Calu3 (cell line): ENCODE results near the gene TMEM106A. TPM values are rescaled to one million over a fixed set of nuclear protein-coding genes. Genes with fewer than 3 reads are reported as not detected.

Experiments
- BruUV-seq: library from RNA; stranded (reverse); fragments of 400-500 nt; replicated peaks from 2 replicates; lab custom pipeline; 2021; lab: Mats Ljungman, UMichigan
- CTCF ChIA-PET: fragments of 300-600 bp; sonication (Branson Sonifier 250); formaldehyde crosslinking; loops from one replicate; lab custom pipeline; 2022; ENCODE audit warnings: antibody characterized with exemption; lab: Charles Lee
- DNase-seq: peaks from one replicate; pipeline ENCODE4 v3.0.0; 2022
- H3K27ac Mint-ChIP-seq: one replicate; pipeline ENCODE4 v1.8.0; 2022; ENCODE audit warnings: mixed read lengths; ENCODE audit not compliant: unreplicated experiment
- H3K27me3 Mint-ChIP-seq: one replicate; pipeline ENCODE4 v1.8.0; 2022; ENCODE audit warnings: mixed read lengths; ENCODE audit not compliant: unreplicated experiment
- H3K36me3 Mint-ChIP-seq: one replicate; pipeline ENCODE4 v1.8.0; 2022; ENCODE audit warnings: mild to moderate bottlenecking, moderate library complexity, mixed read lengths; ENCODE audit not compliant: insufficient read depth, unreplicated experiment
- H3K4me1 Mint-ChIP-seq: one replicate; pipeline ENCODE4 v1.8.0; 2022; ENCODE audit warnings: mild to moderate bottlenecking, low read depth, mixed read lengths; ENCODE audit not compliant: unreplicated experiment
- H3K4me3 Mint-ChIP-seq: one replicate; pipeline ENCODE4 v1.8.0; 2022; ENCODE audit warnings: mild to moderate bottlenecking, low read depth, moderate library complexity, mixed read lengths; ENCODE audit not compliant: unreplicated experiment
- H3K9me3 Mint-ChIP-seq: one replicate; pipeline ENCODE4 v1.8.0; 2022; ENCODE audit warnings: low read depth, mixed read lengths; ENCODE audit not compliant: unreplicated experiment
- intact Hi-C: fragments of 100-400 bp; cut with micrococcal nuclease; formaldehyde crosslinking; loops from one replicate; pipeline ENCODE4 v1.10.0; 2022; ENCODE audit not compliant: unreplicated experiment
- total RNA-seq: library from RNA; stranded (reverse); gene quantifications from 2 replicates; pipeline ENCODE4 v1.2.3, GENCODE V29; 2022
- TF ChIP-seq, protein P1 (sequence below): fragments of 200-600 bp; IDR thresholded peaks from one replicate; pipeline ENCODE4 v1.8.0; 2022; ENCODE audit warnings: antibody characterized with exemption; ENCODE audit not compliant: unreplicated experiment

TMEM106A gene
- total RNA-seq, 1 experiment from 2014 or later: 5.2 TPM

DNA sequence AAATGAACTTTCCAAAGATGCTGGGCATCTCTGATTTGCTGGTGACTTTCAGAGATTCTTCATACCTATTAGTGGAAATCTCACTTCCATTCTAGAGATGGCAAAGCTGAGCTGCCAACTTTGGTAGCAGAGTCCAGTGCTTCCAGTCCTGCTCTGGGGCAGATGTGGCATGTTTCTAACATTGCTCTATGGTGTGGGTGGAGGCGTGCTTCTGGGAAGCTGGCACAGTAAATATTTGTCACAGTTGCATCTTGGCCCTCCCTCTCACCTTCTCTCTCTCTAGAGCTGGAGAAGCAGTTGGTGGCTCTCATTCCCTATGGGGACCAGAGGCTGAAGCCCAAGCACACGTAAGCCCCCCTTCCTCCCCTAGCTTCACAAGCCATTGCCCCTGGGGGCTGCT is 1.9 kb downstream of the TMEM106A start:
- intact Hi-C loops: no loop called here
- no peak overlapping the region for H3K27ac Mint-ChIP-seq
- TF ChIP-seq, protein P1, sequence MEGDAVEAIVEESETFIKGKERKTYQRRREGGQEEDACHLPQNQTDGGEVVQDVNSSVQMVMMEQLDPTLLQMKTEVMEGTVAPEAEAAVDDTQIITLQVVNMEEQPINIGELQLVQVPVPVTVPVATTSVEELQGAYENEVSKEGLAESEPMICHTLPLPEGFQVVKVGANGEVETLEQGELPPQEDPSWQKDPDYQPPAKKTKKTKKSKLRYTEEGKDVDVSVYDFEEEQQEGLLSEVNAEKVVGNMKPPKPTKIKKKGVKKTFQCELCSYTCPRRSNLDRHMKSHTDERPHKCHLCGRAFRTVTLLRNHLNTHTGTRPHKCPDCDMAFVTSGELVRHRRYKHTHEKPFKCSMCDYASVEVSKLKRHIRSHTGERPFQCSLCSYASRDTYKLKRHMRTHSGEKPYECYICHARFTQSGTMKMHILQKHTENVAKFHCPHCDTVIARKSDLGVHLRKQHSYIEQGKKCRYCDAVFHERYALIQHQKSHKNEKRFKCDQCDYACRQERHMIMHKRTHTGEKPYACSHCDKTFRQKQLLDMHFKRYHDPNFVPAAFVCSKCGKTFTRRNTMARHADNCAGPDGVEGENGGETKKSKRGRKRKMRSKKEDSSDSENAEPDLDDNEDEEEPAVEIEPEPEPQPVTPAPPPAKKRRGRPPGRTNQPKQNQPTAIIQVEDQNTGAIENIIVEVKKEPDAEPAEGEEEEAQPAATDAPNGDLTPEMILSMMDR: no peak

DNA sequence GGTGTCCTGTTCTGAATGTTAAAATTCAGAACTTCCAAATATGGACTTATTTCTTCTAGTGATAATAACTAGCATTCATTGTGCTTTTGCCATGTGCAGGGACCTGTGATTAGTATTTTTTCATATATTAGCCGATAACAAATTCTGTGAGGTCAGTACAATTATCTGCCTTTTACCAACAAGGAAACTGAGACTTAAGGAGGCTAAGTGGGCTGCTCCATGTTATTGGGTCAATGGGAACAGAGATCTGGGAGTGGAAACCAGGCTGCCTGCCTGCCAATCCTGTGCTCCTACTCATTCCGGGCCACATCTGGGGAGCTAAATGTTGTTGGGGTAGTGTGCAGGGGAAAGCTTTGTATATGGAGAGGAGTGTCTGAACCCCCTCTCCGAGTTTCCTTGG is 3.7 kb downstream of the TMEM106A start:
- TF ChIP-seq, protein P1: no peak
- DNase-seq: no peak
- intact Hi-C loops: no loop called here
- Mint-ChIP-seq H3K27ac (no peak overlapping the region), H3K36me3 (peaks cover 45% of the 10 kb centered on the region), H3K4me3 (no peak overlapping the region), H3K4me1 (no peaks in the 10 kb centered on the region), H3K27me3 (no peaks in the 10 kb centered on the region), H3K9me3 (no peaks in the 10 kb centered on the region)
- CTCF ChIA-PET: interaction anchor here (1.4 kb wide), 1 partner anchor 44 kb away, joined by 5 read pairs; no protein-coding TSS in a partner anchor
- no TSS peak for BruUV-seq

More for the DNA sequence above, 1.9 kb downstream of the TMEM106A start:
- CTCF ChIA-PET: interaction anchor here (0.5 kb wide), 1 partner anchor 1169 kb away, joined by 5 read pairs; no protein-coding TSS in a partner anchor
- no peaks in the 10 kb centered on the region for H3K27me3 Mint-ChIP-seq
- H3K4me3 Mint-ChIP-seq: no peak overlapping the region
- BruUV-seq: no TSS peak
- DNase-seq: no peak
- no peaks in the 10 kb centered on the region for H3K9me3 Mint-ChIP-seq
- peaks cover 56% of the 10 kb centered on the region for H3K36me3 Mint-ChIP-seq
- H3K4me1 Mint-ChIP-seq: no peaks in the 10 kb centered on the region

DNA sequence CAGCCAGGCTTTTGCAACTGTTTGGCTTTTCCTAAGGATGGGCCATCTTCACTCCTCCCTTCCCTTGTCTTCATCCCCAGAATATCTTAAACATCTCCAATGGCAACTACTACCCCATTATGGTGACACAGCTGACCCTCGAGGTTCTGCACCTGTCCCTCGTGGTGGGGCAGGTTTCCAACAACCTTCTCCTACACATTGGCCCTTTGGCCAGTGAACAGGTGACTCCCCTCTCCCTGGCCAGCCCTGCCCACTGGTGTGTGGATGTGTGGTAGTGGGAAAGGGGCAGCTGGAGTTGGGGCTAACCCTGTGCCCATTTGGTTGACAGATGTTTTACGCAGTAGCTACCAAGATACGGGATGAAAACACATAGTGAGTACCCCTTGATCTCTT is 4.7 kb downstream of the TMEM106A start:
- no peaks in the 10 kb centered on the region for H3K4me1 Mint-ChIP-seq
- no TSS peak for BruUV-seq
- DNase-seq: no peak
- intact Hi-C loops: no loop called here
- H3K27me3 Mint-ChIP-seq: no peaks in the 10 kb centered on the region
- TF ChIP-seq, protein P1: no peak
- H3K27ac Mint-ChIP-seq: no peak overlapping the region
- peaks cover 38% of the 10 kb centered on the region for H3K36me3 Mint-ChIP-seq
- no peaks in the 10 kb centered on the region for H3K9me3 Mint-ChIP-seq
- CTCF ChIA-PET: no interaction called here
- H3K4me3 Mint-ChIP-seq: no peak overlapping the region

DNA sequence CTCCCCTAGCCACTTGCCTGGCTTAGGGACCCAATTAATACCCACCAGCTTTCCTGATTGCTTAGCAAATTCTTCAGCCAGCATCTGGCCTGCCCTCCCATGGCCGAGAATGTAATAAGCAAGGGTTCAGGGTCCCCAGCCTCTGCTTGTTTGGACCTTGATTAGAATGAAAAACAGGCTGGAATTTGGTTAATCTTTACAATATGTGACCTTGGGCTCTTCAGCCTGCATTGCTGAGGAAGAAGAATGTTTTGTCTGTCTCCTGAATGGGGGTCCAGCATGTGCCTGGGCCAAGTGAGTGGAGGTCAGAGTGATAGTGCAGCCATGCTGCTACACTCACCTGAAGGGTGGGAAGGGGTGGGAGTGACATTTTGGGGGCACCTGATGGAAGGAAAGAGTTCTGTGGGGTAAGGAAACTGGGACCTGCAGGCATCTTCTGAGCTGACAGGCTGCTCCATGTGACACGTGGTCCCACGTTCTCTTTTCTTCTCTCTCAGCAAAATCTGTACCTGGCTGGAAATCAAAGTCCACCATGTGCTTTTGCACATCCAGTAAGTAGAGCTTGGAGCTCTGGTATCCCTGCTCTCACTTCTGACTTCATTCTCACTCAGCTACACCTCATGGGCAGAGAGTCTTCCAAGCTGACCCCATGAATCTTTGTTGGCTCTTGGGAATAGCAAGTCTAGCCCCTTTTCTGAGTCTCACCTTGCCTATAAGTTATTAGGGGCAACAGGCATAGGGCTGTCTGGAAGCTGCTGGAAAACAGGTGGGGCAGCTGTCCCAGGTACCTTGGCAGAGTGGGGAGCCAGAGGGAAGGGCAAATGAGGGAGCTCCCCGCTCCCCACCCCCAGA is 5.3 kb downstream of the TMEM106A start:
- intact Hi-C loops: no loop called here
- CTCF ChIA-PET: no interaction called here
- TF ChIP-seq, protein P1: no peak
- Mint-ChIP-seq H3K9me3 (no peaks in the 10 kb centered on the region), H3K4me3 (no peak overlapping the region), H3K36me3 (peaks cover 35% of the 10 kb centered on the region), H3K4me1 (no peaks in the 10 kb centered on the region), H3K27me3 (no peaks in the 10 kb centered on the region), H3K27ac (no peak overlapping the region)
- BruUV-seq: no TSS peak
- DNase-seq: no peak
